K562 (cell line): ENCODE data around the gene CEBPE. TPM values are rescaled to one million over a fixed set of nuclear protein-coding genes. Genes with fewer than 3 reads are reported as not detected.

Source experiments
- ARID2 ChIP-seq: fragments of 450-650 bp; IDR thresholded peaks from 2 replicates; pipeline ENCODE4 v1.6.1; 2017; ENCODE audit warnings: antibody characterized with exemption, mild to moderate bottlenecking
- ATF1 ChIP-seq, 2 experiments: fragments of 450-650 bp in 1 of 2; IDR thresholded peaks; 2 replicates each; pipeline ENCODE4 v1.6.1; 2016; ENCODE audit warnings: missing compliant biosample characterization in 1 of 2, missing genetic modification characterization in 1 of 2
- CBFB ChIP-seq: sonication (generic); formaldehyde crosslinking; IDR thresholded peaks from 2 replicates; pipeline ENCODE4 v1.4.0; 2020; ENCODE audit warnings: mild to moderate bottlenecking, missing genetic modification reagents
- CHD1 ChIP-seq: fragments of 200-600 bp; sonication (generic); IDR thresholded peaks from one replicate; pipeline ENCODE4 v1.6.1; 2012; ENCODE audit warnings: mild to moderate bottlenecking, moderate library complexity, low read length, inconsistent platforms
- FOXO4 ChIP-seq: fragments of 450-650 bp; formaldehyde crosslinking; IDR thresholded peaks from 2 replicates; pipeline ENCODE4 v1.4.0; 2020; ENCODE audit warnings: mild to moderate bottlenecking, moderate library complexity
- GATA2 ChIP-seq: sonication (generic); formaldehyde crosslinking; IDR thresholded peaks from 2 replicates; pipeline ENCODE4 v1.4.0; 2020; ENCODE audit warnings: mild to moderate bottlenecking, missing genetic modification reagents
- GATAD2A ChIP-seq: fragments of 450-650 bp; IDR thresholded peaks from 2 replicates; pipeline ENCODE4 v1.6.1; 2017
- HDAC2 ChIP-seq: fragments of 450-650 bp; IDR thresholded peaks from 2 replicates; pipeline ENCODE4 v1.6.1; 2016; ENCODE audit warnings: mild to moderate bottlenecking
- HDAC6 ChIP-seq: IDR thresholded peaks from 2 replicates; pipeline ENCODE4 v1.6.1; 2012; ENCODE audit warnings: low read depth, mild to moderate bottlenecking, control low read depth, inconsistent platforms, low read length, moderate library complexity
- HSF4 ChIP-seq: fragments of 250-450 bp; sonication (Bioruptor Pico); IDR thresholded peaks from 2 replicates; pipeline ENCODE4 v2.1.2; 2022; ENCODE audit warnings: mild to moderate bottlenecking, moderate library complexity, borderline replicate concordance
- MIER1 ChIP-seq: fragments of 450-650 bp; IDR thresholded peaks from 2 replicates; pipeline ENCODE4 v1.6.1; 2016; ENCODE audit warnings: antibody characterized with exemption, mild to moderate bottlenecking, low read depth
- NCOA6 ChIP-seq: fragments of 450-650 bp; IDR thresholded peaks from 2 replicates; pipeline ENCODE4 v1.6.1; 2017; ENCODE audit warnings: mild to moderate bottlenecking
- NFE2L1 ChIP-seq: fragments of 450-650 bp; IDR thresholded peaks from 2 replicates; pipeline ENCODE4 v1.6.1; 2016; ENCODE audit warnings: missing genetic modification characterization, low read depth, mild to moderate bottlenecking, missing compliant biosample characterization, moderate library complexity, borderline replicate concordance
- SMARCE1 ChIP-seq: fragments of 450-650 bp; IDR thresholded peaks from 2 replicates; pipeline ENCODE4 v1.7.1; 2016; ENCODE audit warnings: mild to moderate bottlenecking
- SOX6 ChIP-seq: fragments of 450-650 bp; IDR thresholded peaks from 2 replicates; pipeline ENCODE4 v1.6.1; 2014; ENCODE audit warnings: mild to moderate bottlenecking
- SUPT5H ChIP-seq: fragments of 450-650 bp; IDR thresholded peaks from 2 replicates; pipeline ENCODE4 v1.6.1; 2016
- ZBTB12 ChIP-seq: fragments of 250-450 bp; sonication (Bioruptor Pico); IDR thresholded peaks from 2 replicates; pipeline ENCODE4 v1.4.0; 2020
- ZNF12 ChIP-seq: sonication (generic); formaldehyde crosslinking; IDR thresholded peaks from 2 replicates; pipeline ENCODE4 v1.4.0; 2020; ENCODE audit warnings: mild to moderate bottlenecking, missing genetic modification reagents
- ZNF395 ChIP-seq: fragments of 200-800 bp; sonication (Bioruptor generic); IDR thresholded peaks from 2 replicates; pipeline ENCODE4 v1.6.1; 2017; ENCODE audit warnings: missing genetic modification characterization, missing compliant biosample characterization
- ZNF609 ChIP-seq: sonication (generic); formaldehyde crosslinking; IDR thresholded peaks from 2 replicates; pipeline ENCODE4 v1.8.1; 2023; ENCODE audit warnings: missing genetic modification reagents, mild to moderate bottlenecking, borderline replicate concordance
- ZNF668 ChIP-seq: fragments of 250-450 bp; sonication (Bioruptor Pico); IDR thresholded peaks from 2 replicates; pipeline ENCODE4 v1.8.0; 2022; ENCODE audit warnings: mild to moderate bottlenecking, inconsistent platforms
- polyA plus RNA-seq, 8 experiments: library from polyadenylated mRNA; depleted of rRNA in 4 of 8; stranded (reverse) in 5 of 8; unstranded in 3 of 8; fragments of >200 nt; fragmentation: Nextera tagmentation in 2 of 8; fragmentation: Illumina TruSeq in 1 of 8; extraction: Ambion mirVana in 2 of 8; extraction: Trizol in 1 of 8; gene quantifications; 2 replicates each; pipeline versions ENCODE4 v1.2.1 to v1.2.3, GENCODE V29; 2011 to 2014; ENCODE audit warnings: inconsistent platforms in 1 of 8, missing spikeins in 1 of 8
- total RNA-seq, 7 experiments: library from RNA; depleted of rRNA in 6 of 7; stranded (reverse); fragments of >200 nt in 6 of 7; fragmentation: Illumina TruSeq in 2 of 7; extraction: Trizol in 2 of 7; gene quantifications; 2 replicates each; pipeline versions ENCODE4 v1.2.1 to v1.2.3, GENCODE V29; 2011 to 2021; ENCODE audit warnings: low replicate concordance in 1 of 7

CEBPE gene
- total and polyA plus RNA-seq, 9 of the 15 experiments (the other 6 are each of a cell fraction or from before 2014, with no cell fraction given), result 0.09 to 0.15 (median 0.13) TPM; not detected in 6

DNA sequence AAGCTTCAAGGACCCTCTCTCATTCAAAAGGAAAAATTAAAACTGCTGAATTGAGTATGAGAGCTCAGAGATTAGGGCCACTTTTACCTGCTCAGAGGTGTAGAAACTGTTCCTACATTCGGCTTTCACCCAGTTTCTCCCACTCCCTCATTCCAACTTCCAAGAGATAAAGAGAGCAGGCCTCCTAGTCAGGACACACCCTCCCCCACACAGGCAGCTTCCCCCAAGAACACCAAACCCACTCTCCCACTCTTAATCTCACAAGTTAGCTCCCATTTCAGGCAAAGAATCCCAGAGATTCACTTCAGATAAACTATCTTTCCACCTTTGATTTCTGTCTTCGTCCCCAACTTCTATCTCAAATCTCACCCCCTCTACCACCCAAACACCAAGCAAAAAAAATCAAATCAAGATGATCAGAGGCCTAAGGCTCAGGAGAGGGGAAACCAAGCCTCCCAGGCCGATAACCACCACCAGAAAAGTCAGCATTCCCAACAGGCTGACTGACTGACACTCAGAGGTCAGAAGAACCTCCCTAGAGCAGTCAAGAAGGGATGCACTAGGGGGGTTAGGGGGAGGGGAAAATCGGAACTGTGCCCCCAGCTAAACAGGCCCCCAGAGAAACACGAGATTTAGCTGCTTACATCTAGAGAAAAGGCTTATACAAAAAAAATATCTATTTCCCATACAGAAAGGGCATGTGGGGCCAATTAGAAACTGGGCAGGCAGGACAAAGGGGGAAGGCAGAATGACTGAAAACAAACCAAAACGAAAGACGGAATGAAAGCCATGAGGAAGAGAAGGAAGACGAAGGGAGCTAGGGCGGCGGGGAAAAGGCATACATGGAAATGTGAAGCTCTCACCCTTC, 48.6 kb downstream of the CEBPE start (continued):
- TF ChIP-seq GATAD2A (no peak), NCOA6 (no peak), ZNF12 (CRISPR knock-in tag) (no peak), MIER1 (no peak), ZNF395 (peak; percentile 37; the same call in 1 of the 2 replicates), GATA2 (CRISPR knock-in tag) (no peak), ZNF668 (no peak), FOXO4 (CRISPR knock-in tag) (no peak), ZBTB12 (CRISPR knock-in tag) (no peak), SUPT5H (peak; percentile 20; the same call in 1 of the 2 replicates), ARID2 (no peak), CHD1 (peak; percentile 52), CBFB (CRISPR knock-in tag) (no peak), ATF1 (CRISPR knock-in tag; IDR thresholded peaks at IDR 0.05) (no peak), ATF1 (tag; IDR thresholded peaks at IDR 0.05) (no peak), SOX6 (no peak), ZNF609 (CRISPR knock-in tag) (no peak), NFE2L1 (no peak), HSF4 (CRISPR knock-in tag) (no peak), SMARCE1 (no peak), HDAC6 (no peak), HDAC2 (no peak)
